GM21717 (cell line): Measurements from ENCODE around the gene DENR.
"Not testable (repeated sequence)": the region's sequence is repeated elsewhere in the genome, so short reads cannot be mapped to it uniquely, and the experiment has no call there.

Source experiments
- ATAC-seq: cut with Tn5 transposase; IDR thresholded peaks from one replicate; pipeline ENCODE4 v1.9.1; 2021; ENCODE audit warnings: mild to moderate bottlenecking, moderate library complexity; ENCODE audit not compliant: unreplicated experiment

DENR gene

DNA sequence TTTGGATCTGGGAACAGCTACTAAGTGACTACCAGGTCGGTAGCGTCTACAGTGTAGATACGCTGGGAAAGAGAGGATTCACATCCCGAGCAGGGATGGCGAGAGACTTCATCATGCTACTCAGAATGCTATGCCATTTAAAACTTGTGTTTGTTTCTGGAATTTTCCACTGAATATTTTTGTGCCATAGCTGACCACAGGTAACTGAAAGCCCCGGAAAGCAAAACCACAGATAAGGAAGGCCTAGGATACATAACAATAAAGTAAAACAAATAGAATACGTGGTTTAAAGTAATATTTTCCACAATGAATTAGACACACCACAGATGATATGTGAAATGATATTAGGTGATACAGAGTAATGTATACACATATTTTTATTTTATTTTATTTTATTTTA lies 14.1 kb upstream of the DENR start:
- ATAC-seq = no peak

DNA sequence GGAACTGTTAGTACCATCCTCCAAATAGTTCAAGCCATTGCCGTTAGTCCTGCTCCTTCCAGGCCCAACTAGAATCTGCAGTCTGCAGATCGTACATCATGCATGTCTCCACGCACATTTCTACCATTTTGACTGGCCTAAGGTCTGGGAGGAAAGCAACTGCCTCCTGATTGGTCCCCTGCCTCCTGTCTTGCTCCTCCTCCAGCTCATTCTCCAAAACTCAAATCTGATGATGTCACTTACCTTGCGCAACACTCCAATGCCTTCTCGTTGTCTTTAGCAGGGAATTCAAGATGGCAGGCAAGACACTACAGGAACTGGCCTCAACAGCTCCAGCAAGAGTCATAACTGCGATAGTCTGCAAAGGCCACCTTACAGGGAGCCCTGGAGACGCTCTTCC lies 12.3 kb upstream of the DENR start:
- ATAC-seq = no peak

DNA sequence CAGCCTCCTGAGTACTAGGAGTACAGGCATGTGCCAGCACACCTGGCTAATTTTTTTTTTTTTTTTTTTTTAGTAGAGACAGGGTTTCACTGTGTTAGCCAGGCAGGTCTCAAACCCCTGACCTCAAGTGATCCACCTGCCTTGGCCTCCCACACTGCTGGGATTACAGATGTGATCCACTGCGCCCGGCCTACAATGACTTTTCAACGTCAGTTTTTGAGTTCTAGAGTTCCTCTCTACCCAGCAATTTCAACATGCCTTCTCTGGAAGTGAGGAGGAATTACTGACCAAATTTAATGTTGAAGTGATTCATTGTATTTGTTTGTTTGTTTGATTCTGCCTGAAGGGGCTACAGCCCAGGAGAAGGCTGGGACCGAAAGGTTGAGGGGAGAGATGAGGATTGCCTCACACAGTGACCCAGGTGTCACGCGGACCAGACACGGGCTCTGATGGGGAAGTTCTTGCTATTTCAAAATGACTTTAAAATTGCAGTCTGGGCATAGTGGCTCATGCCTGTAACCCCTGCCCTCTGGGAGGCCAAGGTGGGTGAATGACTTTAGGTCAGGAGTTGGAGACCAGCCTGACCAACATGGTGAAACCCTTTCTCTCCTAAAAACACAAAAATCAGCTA lies 8.6 kb upstream of the DENR start:
- no peak for ATAC-seq

DNA sequence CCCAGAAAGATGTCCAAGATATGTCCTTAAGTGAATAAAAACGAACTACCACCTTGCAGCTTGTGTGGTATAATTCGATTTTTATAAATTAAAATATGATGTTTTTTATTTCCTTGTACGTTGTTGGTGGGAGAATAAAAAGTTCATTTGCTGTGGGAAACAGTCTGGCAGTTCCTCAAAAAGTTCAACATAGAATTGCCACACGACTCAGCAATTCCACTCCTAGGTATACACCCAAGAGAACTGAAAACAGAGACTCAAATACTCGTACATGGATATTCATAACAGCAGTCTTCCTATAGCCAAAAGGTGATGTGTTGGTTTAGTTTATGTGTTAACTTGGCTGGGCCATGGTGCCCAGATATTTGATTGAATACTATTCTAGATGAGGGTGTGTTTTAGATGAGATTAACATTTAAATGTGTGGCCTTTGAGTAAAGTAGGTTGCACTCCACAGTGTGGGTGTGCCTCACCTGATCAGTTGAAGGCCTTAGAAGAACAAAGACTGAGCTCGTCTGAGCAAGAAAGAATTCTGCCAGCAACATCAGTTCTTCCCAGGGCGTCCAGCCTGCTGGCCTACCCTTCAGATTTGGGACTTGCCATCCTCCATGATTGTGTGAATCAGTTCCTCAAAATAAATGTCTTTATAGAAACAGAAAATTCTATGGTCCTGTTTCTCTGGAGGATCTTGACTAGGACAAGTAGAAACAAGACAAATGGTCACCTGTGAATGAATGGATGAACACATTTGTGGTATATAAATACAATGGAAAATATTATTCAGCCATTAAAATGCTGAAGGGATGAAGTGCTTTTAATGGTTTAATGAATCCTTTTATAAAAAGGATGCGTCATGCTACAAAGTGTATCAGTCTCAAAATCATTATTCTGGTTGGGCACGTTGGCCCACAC lies 5.1 kb upstream of the DENR start:
- ATAC-seq = no peak

DNA sequence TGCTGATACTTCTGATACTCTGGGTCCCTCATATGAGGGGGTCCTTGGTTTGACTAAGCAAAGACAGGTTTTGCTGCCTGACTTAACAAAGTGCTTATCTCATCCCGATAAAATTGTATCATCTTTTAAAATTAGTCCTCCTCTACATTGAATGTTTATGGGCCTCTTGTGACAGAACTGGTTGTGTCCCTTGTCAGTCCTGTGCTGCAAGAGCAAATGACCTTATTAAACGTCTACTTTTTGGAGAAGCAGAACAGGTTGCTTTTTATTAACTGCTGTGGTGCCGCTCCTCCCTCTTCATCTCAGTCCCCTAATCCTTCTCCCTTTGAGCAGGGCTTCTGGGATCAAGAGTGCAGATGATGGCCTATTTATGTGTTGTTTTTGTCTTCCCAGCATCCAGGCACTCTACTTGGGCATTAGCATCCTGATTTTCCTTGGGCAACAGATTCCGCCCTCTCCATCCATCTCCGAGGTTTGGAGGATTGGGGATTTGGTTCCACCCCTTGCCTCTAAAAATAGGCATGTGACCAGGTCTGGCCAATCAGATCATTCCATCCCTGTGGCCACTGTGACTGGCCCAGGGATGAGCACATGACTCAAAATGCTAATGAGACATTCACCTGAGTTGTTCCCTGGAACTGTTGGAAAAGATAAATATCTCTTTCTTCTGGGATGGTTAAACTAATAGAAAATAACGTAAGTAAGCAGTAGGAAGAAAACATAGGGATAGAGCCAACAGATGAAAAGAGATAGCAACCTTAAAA lies 2.9 kb upstream of the DENR start:
- ATAC-seq = no peak

DNA sequence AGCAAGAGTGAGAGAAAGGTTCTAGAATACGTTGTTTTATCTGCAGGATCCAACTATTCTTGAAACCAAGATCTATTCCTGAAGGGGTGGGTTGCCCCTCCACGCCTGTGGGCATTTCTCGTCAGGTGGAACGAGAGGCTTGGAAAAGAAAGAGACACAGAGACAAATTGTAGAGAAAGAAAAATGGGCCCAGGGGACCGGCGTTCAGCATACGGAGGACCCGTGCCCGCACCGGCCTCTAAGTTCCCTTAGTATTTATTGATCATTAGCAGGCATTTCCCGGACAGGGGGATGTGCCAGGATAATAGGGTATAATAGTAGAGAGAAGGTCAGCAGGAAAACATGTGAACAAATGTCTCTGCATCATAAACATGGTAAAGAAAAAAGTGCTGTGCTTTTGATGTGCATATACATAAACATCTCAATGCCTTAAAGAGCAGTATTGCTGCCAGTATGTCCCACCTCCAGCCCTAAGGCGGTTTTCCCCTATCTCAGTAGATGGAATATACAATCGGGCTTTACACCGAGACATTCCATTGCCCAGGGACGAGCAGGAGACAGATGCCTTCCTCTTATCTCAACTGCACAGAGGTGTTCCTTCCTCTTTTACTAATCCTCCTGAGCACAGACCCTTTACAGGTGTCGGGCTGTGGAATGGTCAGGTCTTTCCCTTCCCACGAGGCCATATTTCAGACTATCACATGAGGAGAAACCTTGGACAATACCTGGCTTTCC lies 1.7 kb upstream of the DENR start:
- ATAC-seq = not testable (repeated sequence)

DNA sequence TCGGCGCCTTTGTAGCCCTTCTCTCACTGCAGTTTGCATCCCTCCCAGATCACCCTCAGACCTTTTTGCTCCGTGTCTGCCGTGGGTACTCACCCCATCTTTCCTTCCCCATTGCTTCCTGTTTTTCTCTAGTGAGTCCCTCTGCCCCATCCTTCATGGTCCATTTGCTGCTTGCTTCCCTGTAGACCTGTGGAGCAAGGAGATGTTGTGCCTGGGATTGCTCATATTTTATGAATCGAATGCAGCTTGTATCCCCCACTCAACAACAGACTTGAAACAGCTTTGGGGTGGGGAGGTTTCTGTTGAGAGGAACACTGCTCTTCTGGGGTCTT lies 661 bp downstream of the DENR start:
- no peak for ATAC-seq

DNA sequence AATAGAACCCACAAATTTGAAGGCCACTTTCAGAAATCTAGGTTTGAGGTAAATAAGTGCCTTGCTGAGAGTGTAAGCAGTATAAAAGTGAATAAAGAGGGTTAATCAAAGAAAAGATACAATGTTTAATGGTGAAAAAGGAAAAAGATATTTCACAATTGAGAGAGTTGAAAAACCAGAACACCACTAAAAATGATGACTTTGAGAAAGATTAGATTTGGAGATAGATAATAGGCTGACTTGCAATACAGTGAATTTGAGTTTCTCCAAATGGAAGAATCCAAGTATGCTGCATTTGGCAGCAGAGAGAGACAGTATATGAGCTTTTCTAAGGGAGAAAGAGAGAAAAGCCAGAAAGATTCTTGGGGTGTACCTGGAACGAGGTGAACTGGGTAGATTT lies 2.2 kb downstream of the DENR start:
- no peak for ATAC-seq

DNA sequence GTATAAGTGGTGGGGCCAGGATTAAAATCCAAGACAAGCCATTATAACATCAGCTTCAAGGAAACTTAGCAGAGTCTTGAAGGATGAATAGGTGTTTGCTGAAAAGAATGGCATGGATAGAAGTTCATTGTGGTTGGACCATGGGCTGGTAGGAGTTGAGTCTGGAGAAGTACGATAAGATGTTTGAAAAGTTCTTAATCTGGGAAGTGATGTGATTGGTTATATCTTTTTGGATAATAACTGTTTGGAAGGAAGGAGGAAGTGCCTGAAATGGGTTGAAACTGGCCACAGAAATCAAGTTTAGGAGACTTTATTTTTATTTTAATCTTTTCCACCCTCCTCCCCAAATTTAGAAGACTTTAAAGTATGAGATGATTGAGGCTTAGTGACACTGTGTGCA lies 4.9 kb downstream of the DENR start:
- ATAC-seq = no peak

DNA sequence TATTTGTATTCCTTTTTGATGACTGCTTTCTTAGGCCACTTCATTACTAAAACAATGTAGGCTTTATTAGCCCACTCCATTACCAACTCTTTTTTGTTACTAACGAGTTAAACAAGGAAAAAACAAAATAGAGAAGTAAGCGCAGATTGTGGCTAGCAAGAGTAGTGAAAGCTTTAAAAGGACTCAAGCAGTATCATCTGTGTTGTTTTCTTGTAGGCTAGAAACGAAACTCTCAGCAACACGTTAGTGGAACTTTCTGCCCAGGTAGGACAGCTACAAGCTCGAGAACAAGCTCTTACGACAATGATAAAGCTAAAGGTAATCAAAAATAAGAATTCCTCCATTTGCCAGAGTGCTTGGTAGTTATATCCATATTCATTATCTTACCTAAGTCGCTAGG lies 32.9 kb downstream of the DENR start:
- ATAC-seq = no peak

DNA sequence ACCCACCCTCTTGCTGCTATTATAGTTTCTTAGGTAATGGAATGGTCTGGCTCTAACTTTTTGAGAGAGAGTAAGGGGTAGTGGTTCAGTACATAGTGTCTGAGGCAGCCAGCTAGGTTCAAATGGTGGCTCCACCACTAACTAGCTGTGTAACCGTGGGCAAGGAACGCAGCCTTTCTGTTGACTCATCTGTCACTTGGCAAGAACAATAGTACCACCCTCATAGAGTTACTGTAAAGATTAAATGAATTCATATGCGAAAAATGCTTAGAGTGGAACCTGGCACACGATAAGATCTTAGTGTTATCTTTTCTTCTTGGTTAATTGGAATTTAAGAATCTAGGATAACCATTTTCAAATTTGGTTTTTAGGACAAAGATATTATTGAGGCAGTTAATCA lies 35.8 kb downstream of the DENR start:
- no peak for ATAC-seq

DNA sequence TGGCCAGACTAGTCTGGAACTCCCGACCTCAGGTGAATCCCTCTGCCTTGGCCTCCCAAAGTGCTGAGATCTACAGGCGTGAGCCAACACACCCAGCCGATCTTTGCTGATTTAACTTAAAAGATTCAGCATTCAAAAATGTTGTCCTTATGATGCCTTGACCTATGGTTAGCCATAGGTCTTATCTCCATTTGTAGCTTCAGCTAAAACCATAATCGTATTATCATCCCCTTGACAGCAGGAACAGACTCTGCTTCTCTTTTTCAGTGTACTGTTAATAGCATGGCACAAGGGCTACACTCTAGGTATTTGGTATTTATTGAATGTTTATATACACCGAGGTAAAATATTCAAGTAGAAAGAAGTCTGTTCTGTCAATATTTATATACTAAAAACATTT lies 37.0 kb downstream of the DENR start:
- no peak for ATAC-seq

DNA sequence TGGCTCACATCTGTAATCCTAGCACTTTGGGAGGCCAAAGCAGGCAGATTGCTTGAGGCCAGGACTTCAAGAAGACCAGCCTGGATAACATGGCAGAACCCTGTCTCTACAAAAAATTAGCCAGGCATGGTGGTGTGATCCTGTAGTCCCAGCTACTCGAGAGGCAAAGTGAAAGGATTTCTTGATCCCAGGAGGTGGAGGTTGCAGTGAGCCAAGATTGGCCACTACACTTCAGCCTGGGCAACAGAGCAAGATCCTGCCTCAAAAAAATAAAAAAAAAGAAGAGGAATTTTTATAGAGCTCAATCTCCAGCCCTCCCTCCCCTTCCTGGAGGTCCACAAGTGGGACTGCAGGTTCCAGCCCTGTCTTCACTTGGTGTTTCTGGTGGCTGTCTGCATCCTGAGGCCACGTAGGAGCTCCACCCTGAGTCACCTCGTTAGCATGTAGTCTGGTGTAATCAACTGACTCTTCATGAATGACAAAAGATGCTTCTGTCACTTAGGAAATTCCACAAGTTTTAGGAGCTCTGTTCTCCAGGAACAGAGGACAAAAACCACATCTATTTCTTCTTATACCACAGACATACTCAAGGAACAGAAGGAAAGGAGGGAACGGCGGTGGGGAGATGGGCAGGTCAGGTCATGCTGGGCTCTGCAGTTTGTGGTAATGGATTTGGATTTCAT lies 37.9 kb downstream of the DENR start:
- ATAC-seq = no peak

DNA sequence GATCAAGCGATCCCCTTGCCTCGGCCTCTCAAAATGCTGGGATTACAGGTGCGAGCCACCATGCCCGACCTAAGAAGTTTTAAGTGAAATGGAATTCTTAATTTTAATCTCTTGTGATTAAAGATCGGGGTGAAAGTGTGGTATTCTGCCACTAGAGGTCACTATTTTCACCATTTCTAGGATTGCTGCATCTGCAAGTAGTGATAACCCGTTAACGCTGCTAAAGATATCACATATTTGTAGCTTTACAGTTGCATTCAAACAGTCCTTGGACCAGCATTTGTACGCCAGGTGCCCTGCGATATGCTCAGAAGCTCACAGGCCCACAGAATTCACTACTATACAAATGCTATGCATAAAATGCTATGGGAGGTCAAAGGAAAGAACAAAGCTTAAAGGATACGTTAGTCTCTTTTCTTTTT lies 41.1 kb downstream of the DENR start:
- no peak for ATAC-seq

DNA sequence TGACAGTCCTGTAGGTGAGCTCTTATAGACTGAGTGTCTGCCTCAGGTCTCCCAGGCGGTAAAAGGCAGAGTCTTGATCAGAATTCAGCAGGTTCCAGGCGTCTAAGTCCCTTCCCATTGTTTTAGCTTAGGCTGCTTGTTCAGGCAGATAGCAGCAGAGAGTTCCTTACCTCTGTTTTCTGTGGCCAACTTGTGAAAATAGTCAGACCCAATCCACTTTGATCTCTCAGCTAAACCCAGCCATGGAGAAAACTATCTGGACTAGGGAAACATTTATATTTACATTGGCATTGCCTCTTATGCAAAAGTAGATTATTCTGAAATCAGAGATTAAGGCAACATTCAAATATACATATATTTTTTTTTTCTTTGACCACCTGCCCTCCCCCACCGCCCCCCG lies 43.2 kb downstream of the DENR start:
- no peak for ATAC-seq

DNA sequence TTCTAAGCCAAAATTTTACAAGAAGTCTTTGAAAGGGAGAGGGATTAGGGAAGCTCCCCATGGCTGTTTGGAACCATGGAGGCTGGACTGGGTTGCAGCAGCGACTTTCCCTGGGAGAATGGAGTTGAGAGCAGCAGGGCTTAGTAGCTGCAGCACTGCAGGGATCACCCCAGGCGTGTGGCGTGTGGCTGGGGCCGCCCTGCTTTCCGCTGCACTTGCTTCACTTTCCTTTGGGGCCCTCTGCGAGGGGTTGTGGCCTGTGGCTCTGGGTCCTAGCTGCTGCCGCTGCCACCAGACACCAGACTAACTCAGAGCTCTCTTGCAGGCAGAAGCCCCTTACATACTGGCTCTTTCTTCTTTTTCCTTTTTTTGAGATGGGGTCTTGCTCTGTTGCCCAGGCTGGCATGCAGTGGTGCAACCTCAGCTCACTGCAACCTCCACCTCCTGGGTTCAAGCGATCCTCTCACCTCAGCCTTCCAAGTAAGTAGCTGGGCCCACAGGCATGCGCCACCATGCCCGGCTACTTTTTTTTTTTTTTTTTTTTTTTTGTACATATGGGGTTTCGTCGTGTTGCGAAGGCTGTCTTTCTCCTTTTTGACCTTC lies 47.1 kb downstream of the DENR start:
- no peak for ATAC-seq

DNA sequence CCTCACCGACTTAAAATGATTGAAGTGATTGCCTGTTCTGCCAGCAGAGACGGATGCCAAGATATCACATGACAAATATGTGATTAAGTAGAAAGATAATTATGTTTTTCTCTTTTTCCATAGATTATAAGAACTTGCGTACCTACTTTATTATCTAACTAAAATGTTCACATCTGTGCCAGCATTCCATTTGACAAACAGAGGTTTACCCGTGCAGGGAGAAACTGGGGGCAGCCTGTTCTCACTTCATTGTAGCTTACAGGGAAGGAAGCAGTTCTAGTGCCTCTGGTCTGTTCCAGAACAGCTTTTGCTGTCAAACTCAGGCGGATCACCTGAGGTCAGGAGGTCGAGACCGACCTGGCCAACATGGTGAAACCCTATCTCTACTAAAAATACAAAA lies 51.3 kb downstream of the DENR start:
- ATAC-seq = no peak

DNA sequence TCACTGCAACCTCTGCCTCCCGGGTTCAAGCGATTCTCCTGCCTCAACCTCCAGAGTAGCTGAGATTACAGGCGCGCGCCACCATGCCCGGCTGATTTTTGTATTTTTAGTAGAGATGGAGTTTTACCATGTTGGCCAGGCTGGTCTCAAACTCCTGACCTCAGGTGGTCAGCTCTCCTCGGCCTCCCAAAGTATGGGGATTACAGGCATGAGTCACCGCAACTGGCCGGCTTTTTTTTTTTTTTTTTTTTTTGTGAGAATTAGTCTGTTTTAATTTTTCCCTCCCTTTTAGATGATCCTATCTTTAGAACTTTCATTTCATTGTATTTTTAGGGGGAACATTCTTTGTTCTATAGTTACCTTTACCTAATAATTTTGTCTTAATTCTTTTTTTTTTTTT lies 52.3 kb downstream of the DENR start:
- not testable (repeated sequence) for ATAC-seq

DNA sequence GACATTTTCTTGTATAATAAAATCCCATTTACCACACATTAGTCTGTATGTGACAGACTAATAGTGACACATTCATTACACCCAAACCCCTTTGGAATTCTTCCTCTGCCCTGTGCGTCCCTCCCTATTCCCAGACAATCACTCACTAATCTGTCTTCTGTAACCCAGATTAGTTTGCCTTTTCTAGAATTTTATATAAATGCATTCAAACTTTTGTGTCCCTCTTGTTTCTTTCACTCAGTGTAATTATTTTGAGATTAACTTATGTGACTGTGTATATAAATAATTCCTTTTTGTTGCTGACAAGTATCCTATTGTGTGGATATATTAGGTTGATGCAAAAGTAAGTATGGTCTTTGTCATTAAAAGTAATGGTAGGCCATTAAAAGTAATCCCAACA lies 55.0 kb downstream of the DENR start:
- no peak for ATAC-seq

DNA sequence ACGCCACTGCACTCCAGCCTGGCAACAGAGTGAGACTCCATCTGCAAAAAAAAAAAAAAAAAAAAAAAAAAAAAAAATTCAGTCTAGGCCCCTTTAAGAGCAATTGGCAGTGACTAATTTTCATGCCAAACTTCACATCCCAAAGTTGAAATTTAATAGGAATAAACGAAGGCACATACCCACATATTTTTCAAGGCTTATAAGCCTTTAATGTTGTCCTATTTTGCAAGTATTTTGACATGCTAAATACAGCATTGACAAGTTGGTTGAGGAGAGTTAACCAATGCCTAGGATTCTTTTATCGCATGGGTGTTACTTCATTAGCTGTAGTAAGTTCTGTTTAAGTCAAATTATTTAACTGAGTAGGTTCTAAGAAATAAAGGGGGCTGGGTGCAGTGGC lies 59.2 kb downstream of the DENR start:
- ATAC-seq = no peak
